ENCODE results near the gene ARID1B.

- TF ChIP-seq CTCF (IDR thresholded peaks at IDR 0.05) (no peak), POLR2A (IDR thresholded peaks at IDR 0.05) (no peak), POLR2AphosphoS5 (IDR thresholded peaks at IDR 0.05) (no peak)
Measured at GRCh38 chr6:157070403-157071107, 293.4 kb downstream of the ARID1B start.

Data from transverse colon (tissue), 4 donors.